HG02852 (cell line): Measurements from ENCODE around the gene USE1.
A peak's percentile ranks its signal among the peaks of the same experiment; 100 is the strongest.

Experiments used
- ATAC-seq: cut with Tn5 transposase; IDR thresholded peaks from one replicate; pipeline ENCODE4 v1.9.1; 2021; ENCODE audit warnings: mild to moderate bottlenecking, moderate library complexity; ENCODE audit not compliant: unreplicated experiment

The USE1 gene

DNA sequence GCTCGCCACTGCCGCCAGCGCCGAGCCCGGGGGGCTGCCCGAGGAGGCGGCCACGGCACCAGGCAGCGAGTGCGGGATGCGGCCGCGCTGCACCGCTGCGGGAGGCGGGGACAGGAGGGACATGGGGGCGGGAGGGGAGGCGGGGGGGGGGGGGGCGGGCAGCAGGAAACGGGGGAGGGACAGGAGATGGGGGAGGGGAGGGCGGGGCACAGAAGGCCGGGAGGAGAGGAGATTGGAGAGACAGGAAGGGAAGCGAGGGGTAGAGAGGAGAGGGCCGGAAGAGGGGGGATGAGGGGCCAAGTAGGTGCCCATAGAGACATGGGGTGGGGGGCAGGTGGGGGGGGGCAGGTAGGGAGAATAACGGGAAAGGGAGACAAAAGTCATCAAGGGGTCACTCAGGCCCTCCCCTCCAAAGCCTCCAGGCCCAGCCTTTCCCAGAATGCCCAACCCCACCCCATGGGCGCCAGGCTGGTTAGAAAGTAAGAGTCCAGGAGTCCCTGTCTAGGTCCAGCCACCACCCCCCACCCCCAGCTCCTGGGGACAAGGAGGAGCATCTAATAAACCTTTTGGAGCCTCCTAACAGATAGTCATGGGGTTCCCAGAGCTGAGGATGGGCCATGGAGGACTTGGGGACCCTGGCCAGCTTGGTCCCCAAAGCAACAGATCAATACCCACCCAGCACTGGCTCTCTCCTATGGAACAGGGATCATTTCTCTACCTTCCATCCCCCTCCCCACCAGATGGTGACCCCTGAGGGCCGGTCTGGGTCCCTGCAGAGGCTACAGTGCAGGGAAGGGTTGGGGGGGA is 21.0 kb downstream of the USE1 start:
- ATAC-seq, result peak; percentile 23

GRCh38 chr19:17236811-17237543 is 21.8 kb downstream of the USE1 start:
- ATAC-seq, result no peak

DNA sequence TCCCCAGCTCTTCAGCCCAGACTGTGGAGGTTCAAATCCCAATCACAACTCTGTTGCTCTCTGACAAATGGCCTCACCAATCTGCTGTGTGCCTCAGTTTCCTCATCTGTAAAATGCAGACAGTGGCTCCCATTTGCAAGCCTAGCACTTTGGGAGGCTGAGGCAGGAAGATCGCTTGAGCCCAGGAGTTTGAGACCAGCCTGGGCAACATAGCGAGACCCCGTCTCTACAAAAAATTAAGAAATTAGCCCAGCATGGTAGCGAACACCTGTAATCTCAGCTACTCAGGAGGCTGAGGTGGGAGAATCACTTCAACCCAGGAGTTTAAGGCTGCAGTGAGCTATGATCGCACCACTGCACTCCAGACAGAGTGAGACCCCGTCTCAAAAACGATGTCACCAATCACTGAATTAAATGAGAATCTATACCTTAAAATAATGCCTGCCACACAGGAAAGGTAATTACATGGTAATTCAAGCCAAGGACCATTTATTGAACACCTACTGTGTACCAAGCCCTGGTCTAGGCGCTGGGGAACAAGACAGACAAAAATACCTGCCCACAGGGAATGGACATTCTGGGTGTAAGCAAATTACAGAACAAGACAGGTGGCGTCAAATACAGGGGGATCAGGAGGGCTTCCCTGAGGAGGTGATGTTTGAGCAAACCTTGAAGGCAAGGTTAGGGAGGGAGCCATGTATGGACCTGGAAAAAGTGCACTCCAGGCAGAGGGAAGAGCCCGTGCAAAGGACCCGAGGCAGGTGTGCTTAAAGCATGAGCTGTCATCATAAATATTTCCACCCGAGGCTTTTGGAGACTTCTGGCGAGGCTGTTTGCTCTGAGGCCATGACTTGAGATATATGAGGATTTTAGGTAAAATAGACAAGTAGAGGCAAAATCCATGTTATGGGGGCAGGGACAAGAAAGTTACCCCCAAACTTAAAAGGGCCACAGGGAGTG is 22.9 kb downstream of the USE1 start:
- no peak for ATAC-seq

DNA sequence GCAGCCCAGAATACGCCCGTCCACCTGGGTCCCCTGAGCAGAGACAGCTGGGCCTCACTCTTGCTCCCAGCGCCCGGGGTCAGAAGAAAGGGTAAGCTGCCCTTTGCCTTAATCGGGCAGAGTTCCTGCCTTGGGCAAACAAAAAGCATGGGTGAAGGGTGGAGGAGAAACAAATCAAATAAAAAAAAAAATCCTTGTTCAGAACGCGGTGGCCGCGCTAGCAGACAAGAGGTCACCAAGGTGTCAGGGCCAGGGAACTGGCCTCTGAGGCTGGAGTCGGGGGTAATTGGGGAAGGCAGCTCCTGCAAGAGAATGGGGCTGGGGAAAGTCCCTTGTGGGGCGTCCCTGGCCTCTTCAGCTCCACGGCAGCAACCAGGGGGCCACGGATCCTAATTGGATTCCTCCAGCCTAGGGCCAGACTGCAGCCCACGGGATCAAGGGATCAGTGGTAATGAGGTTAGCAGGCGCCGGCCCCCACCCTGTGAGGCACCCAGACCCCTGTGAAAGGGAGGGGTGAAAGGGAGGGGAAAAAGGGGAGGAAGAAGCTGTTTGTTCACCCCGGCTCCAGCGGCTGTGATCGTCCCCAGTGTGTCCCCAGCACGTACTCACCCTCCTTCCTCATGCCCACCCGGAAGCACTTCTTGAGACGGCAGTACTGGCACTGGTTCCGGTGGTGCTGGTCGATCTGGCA is 25.1 kb downstream of the USE1 start:
- ATAC-seq, result no peak

DNA sequence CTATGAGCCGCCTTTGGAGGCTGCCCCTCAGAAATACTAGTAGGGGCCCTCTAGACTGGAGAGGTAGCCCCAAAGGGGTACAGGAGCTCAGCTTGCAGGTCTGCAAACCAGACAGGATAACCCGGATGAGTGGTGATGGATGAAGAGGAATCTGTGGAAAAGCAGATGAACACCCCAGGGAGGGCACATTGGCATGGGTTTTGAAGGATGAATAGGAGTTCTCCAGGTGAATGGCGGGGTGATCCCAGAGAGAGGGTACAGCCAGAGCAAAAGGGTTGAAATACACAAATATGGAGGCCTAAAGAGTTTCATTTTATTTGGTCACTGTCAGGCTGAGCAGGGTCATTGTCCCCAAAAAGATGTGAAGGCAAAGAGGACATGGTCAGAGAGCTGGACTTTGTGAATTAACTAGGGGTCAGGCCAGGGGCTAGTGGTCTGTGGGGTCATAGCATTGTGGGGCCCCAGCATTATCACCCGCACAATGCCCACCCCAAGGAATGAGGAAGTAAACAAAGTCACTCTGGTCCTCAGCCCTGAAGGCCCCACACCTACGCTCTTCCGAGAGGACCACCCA is 25.8 kb downstream of the USE1 start:
- ATAC-seq, result no peak

DNA sequence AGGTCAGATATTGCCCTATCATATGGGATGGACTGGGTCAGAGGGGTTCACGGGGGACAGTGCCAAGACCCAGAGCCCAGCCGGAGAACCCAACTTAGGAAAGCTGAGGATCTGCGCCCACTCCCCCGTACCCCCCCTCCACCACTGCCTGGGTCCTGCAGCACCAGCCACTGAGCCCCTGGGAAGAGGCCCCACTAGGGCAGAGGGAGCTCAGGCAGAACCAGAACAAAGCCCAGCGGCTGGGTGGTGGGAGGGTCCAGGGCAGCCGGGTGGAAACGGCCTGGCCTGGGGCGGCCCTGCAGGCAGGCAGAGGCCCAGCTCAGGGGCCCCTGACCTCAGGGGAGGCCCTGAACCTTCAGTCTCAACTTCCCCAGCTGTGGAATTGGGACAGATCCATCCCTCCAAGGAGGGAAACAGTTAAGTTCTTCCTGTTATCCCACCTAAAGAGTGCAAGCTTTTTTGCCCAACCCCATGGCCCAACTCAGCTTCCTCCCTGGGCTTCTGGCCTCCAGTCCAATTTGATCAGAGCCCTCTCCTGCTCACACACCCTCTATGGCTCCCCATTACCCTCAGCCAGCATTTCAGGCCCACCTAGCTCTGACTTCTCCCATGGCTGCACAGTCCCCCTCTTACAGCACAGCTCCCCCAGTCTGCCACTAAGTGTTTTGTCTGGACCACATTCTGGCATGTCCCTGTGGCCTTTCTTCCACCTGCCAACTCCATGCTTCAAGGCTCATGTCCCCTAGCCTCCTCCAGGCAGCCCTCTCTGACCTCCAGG is 27.5 kb downstream of the USE1 start:
- no peak for ATAC-seq

DNA sequence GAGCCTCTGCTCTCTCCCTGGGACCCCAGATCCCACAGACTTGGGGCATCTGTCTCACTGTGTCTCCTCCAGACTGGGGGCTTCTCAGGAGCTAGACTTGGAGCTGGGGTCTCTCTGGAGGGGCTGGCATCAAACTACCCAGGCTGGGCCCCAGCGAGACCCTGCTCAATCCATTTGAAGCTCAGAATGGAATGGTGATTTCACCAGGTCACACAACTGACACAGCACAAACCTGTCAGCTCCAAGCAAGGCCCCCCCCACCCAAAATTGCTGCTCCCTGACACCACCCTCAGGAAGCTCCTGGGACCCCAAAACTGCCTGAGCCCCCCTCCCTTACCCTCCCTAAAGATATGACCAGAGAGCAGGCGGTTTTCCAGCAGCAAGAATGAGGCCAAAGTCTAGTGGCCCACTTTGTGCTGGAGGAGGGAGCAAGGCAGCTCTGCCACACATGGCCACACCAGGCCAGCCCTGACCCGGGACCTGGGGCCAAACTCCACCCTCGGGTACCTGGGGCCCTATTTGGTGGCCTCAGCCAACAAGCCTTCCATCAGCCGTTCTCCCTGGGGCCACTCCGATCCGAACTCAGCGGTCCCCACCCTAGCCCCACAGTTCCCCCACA is 28.2 kb downstream of the USE1 start:
- no peak for ATAC-seq

- no peak for ATAC-seq
Measured at GRCh38 chr19:17243830-17244617, 28.9 kb downstream of the USE1 start.

GRCh38 chr19:17244618-17245534 is 29.7 kb downstream of the USE1 start:
- peak; percentile 7 for ATAC-seq

DNA sequence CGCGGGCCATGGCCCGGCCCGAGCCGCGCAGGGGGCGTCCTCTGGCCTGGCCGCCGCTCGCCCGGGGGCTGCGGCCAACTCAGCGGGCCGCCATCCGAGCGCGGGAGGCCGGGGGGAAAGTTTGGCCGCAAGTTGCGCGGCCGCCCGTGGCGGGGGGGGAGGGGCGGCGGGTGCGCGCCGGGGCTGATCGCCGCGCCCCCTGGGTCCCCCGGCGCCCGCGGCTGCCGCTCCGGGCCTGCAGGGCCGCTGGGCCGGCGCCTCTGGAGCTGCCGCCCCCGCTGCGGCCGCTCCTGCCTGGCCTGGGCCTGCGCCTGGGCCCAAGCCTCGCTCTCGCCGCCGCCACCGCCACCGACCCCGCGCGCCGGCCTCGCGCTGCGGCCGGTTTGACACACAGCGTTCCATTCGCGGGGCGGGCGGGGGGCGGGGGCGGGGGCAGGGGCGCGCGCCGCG is 30.4 kb downstream of the USE1 start, which contains the start of gene NR2F6:
Gene NR2F6 (minus strand): TSS at position 385 of the 450 bp plus-strand sequence. CDS start 699 bp downstream, outside the sequence.
- ATAC-seq, result peak; percentile 25

GRCh38 chr19:17246681-17247425 is 31.7 kb downstream of the USE1 start:
- ATAC-seq, result no peak

GRCh38 chr19:17248011-17248776 is 33.0 kb downstream of the USE1 start:
- ATAC-seq, result no peak

DNA sequence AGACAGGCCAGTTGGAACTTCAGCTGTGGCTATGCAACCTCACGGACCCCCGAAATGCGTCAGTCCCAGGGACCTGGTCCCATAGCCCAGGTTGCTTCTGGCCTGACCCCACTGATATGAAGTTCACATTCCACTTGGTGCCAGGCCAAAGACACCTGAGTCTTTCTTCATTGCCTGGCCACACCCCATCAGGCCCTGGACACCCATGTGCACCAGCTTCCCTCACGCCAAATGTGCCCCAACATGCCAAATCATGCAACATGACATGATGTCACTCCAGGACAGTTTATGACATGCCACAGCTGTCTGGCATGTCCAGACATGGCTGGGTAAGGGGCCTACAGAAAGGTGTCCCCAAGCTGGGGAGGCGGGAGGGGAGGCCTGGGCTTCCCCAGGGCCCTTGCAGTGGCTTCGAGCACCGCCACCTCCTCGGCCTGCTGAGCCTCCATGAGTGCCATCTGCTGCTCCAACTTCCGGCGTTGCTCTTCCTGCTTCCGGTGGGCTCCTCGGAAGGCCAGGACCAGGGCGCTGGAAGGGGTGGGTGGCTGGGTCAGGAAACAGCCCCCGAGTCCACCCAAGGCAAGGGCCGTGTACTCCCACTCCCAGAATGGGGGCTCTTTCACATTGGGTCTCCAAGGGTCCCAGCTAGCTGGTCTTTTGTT is 34.9 kb downstream of the USE1 start:
- ATAC-seq, result no peak

- no peak for ATAC-seq
Measured at GRCh38 chr19:17254636-17255035, 39.5 kb downstream of the USE1 start.

- ATAC-seq, result no peak
Measured at GRCh38 chr19:17255150-17255621, 40.0 kb downstream of the USE1 start.
